ENCODE measurements around the gene MANSC4. TPM values are rescaled to one million over a fixed set of nuclear protein-coding genes. Genes with fewer than 3 reads are reported as not detected.

The MANSC4 gene
- total and polyA plus RNA-seq, 2 donors (not counting 1 experiment from before 2014, with no cell fraction given): 0.25 TPM; not detected in 1

- H4K20me1 ChIP-seq (ENCODE audit: control insufficient read depth, insufficient read depth, low read length, poor library complexity, severe bottlenecking): no peaks in the 10 kb centered on the region
- no peak overlapping the region for H3K4me2 ChIP-seq (replicated peaks; ENCODE audit: low read depth, low read length, poor library complexity, severe bottlenecking)
- no peak overlapping the region for H3K27ac ChIP-seq (ENCODE audit: low read length in 2 of 2)
- peaks cover 0 to 9% of the 10 kb centered on the region in 2 experiments for H3K36me3 ChIP-seq (replicated peaks in 1 of 2; ENCODE audit: control extremely low read depth in 1 of 2, control insufficient read depth in 1 of 2, extremely low read depth in 1 of 2, insufficient read depth in 2 of 2, low read length in 1 of 2)
- TF ChIP-seq EZH2 (IDR thresholded peaks at IDR 0.05; ENCODE audit: borderline replicate concordance, insufficient read depth, low read depth, low read length, poor library complexity, severe bottlenecking): no peak
- TF ChIP-seq CTCF (IDR thresholded peaks at IDR 0.05): no peak
- no peak for DNase-seq
- no peaks in the 10 kb centered on the region for H3K27me3 ChIP-seq (replicated peaks in 1 of 4; ENCODE audit: control extremely low read depth in 1 of 4, control insufficient read depth in 3 of 4, insufficient read depth in 4 of 4, low read length in 3 of 4)
- no peaks in the 10 kb centered on the region for H3K27me3 Mint-ChIP-seq
- no peak overlapping the region for H3K9ac ChIP-seq (ENCODE audit: low read length)
- H3K27ac Mint-ChIP-seq: no peak overlapping the region
- H3K4me3 Mint-ChIP-seq: no peak overlapping the region
- H3K9me3 ChIP-seq (ENCODE audit: control extremely low read depth in 1 of 3, control insufficient read depth in 2 of 3, insufficient read depth in 1 of 3, low read length in 2 of 3): no peaks in the 10 kb centered on the region
- intact Hi-C loops (cut with micrococcal nuclease): no loop called here
- ChIA-PET CTCF (no interaction called here), POLR2A (no interaction called here)
- ATAC-seq (ENCODE audit: low read depth): no peak
- no peaks in the 10 kb centered on the region for H3K4me1 ChIP-seq (ENCODE audit: control insufficient read depth in 2 of 2, insufficient read depth in 2 of 2, low read length in 2 of 2)
- H3K4me1 Mint-ChIP-seq: no peaks in the 10 kb centered on the region
- 91% methylated on average over 4 of the region's 5 CpGs for WGBS (ENCODE audit: insufficient coverage)
- no peaks in the 10 kb centered on the region for H3K9me3 Mint-ChIP-seq (ENCODE audit: insufficient read depth)
- H3K4me3 ChIP-seq (ENCODE audit: control extremely low read depth in 1 of 5, extremely low read depth in 1 of 5, insufficient read depth in 1 of 5, low read depth in 2 of 5, low read length in 4 of 5): no peak overlapping the region
- H3K79me2 ChIP-seq (ENCODE audit: control insufficient read depth, insufficient read depth, low read length): no peaks in the 10 kb centered on the region
- no peak overlapping the region for H2AFZ ChIP-seq (ENCODE audit: insufficient read depth, low read depth, low read length, poor library complexity, severe bottlenecking)
Measured at GRCh38 chr12:27801630-27802029, 21.6 kb upstream of the MANSC4 start.

GRCh38 chr12:27800819-27801218, 20.8 kb upstream of the MANSC4 start:
- DNase-seq (no peak), ATAC-seq (ENCODE audit: low read depth) (no peak)
- Histone ChIP-seq H3K79me2 (ENCODE audit: control insufficient read depth, insufficient read depth, low read length) (no peaks in the 10 kb centered on the region), H3K27me3 (replicated peaks in 1 of 4; ENCODE audit: control extremely low read depth in 1 of 4, control insufficient read depth in 3 of 4, insufficient read depth in 4 of 4, low read length in 3 of 4) (no peaks in the 10 kb centered on the region), H4K20me1 (ENCODE audit: control insufficient read depth, insufficient read depth, low read length, poor library complexity, severe bottlenecking) (no peaks in the 10 kb centered on the region), H2AFZ (ENCODE audit: insufficient read depth, low read depth, low read length, poor library complexity, severe bottlenecking) (no peak overlapping the region), H3K4me3 (ENCODE audit: control extremely low read depth in 1 of 5, extremely low read depth in 1 of 5, insufficient read depth in 1 of 5, low read depth in 2 of 5, low read length in 4 of 5) (no peak overlapping the region), H3K4me2 (replicated peaks; ENCODE audit: low read depth, low read length, poor library complexity, severe bottlenecking) (no peak overlapping the region), H3K36me3 (replicated peaks in 1 of 2; ENCODE audit: control extremely low read depth in 1 of 2, control insufficient read depth in 1 of 2, extremely low read depth in 1 of 2, insufficient read depth in 2 of 2, low read length in 1 of 2) (peaks cover 0 to 9% of the 10 kb centered on the region in 2 experiments), H3K27ac (ENCODE audit: low read length in 2 of 2) (no peak overlapping the region), H3K9me3 (ENCODE audit: control extremely low read depth in 1 of 3, control insufficient read depth in 2 of 3, insufficient read depth in 1 of 3, low read length in 2 of 3) (no peaks in the 10 kb centered on the region), H3K9ac (ENCODE audit: low read length) (no peak overlapping the region), H3K4me1 (ENCODE audit: control insufficient read depth in 2 of 2, insufficient read depth in 2 of 2, low read length in 2 of 2) (no peaks in the 10 kb centered on the region)
- H3K4me1 Mint-ChIP-seq: no peaks in the 10 kb centered on the region
- H3K27ac Mint-ChIP-seq: no peak overlapping the region
- no peaks in the 10 kb centered on the region for H3K9me3 Mint-ChIP-seq (ENCODE audit: insufficient read depth)
- H3K27me3 Mint-ChIP-seq: no peaks in the 10 kb centered on the region
- POLR2A ChIA-PET: no interaction called here
- no CpG with 5 or more reads among the region's 3 CpGs for WGBS (ENCODE audit: insufficient coverage)
- intact Hi-C loops (cut with micrococcal nuclease): no loop called here
- CTCF ChIA-PET: no interaction called here
- TF ChIP-seq EZH2 (IDR thresholded peaks at IDR 0.05; ENCODE audit: borderline replicate concordance, insufficient read depth, low read depth, low read length, poor library complexity, severe bottlenecking): no peak
- TF ChIP-seq CTCF (IDR thresholded peaks at IDR 0.05): no peak
- no peak overlapping the region for H3K4me3 Mint-ChIP-seq
